ENCODE measurements around the gene POMGNT2. TPM values are rescaled to one million over a fixed set of nuclear protein-coding genes. Genes with fewer than 3 reads are reported as not detected.

Gene POMGNT2
- polyA plus RNA-seq, 1 of the 3 experiments (the other 2 are of a cell fraction): 20.6 TPM

GRCh38 chr3:43082457-43082856, 23.4 kb downstream of the POMGNT2 start (continued):
- no peak for TF ChIP-seq USF2 (IDR thresholded peaks at IDR 0.05; ENCODE audit: borderline replicate concordance, low read depth, low read length)

GRCh38 chr3:43081796-43082195, 24.1 kb downstream of the POMGNT2 start:
- CTCF ChIA-PET: interaction anchor here (1.3 kb wide), 1 partner anchor 10 kb away, joined by 3 read pairs; no protein-coding TSS in a partner anchor
- Histone ChIP-seq H3K27me3 (ENCODE audit: insufficient read depth) (no peaks in the 10 kb centered on the region), H3K9me3 (no peaks in the 10 kb centered on the region), H3K4me2 (no peak overlapping the region), H3K36me3 (replicated peaks in 1 of 2; ENCODE audit: control insufficient read depth in 1 of 2, insufficient read depth in 2 of 2, low read length in 1 of 2) (no peaks in the 10 kb centered on the region), H3K79me2 (ENCODE audit: insufficient read depth) (no peaks in the 10 kb centered on the region), H3K4me1 (ENCODE audit: control insufficient read depth in 1 of 2, insufficient read depth in 2 of 2, low read depth in 1 of 2, low read length in 1 of 2) (peaks cover under 1 to 4% of the 10 kb centered on the region in 2 experiments; a peak in 1 of 4 replicates), H3K4me3 (ENCODE audit: low read depth in 2 of 2, low read length in 1 of 2) (no peak overlapping the region), H2AFZ (ENCODE audit: low read depth) (no peak overlapping the region), H4K20me1 (ENCODE audit: insufficient read depth) (no peaks in the 10 kb centered on the region), H3F3A (replicated peaks; ENCODE audit: insufficient read depth) (no peaks in the 10 kb centered on the region), H3K9ac (no peak overlapping the region), H3K9me2 (no peaks in the 10 kb centered on the region), H3K27ac (ENCODE audit: low read depth in 2 of 2, low read length in 1 of 2) (no peak overlapping the region)
- no peak for DNase-seq
- POLR2A ChIA-PET: no interaction called here
- TF ChIP-seq RXRA (IDR thresholded peaks at IDR 0.05; ENCODE audit: borderline replicate concordance, low read depth) (no peak), SIN3A (IDR thresholded peaks at IDR 0.05; ENCODE audit: borderline replicate concordance, low read depth, low read length) (no peak), TEAD4 (IDR thresholded peaks at IDR 0.05; ENCODE audit: borderline replicate concordance, insufficient read depth) (no peak), SMC3 (IDR thresholded peaks at IDR 0.05; ENCODE audit: low read depth, low read length) (no peak), NFIC (IDR thresholded peaks at IDR 0.05; ENCODE audit: borderline replicate concordance) (no peak), ELF1 (IDR thresholded peaks at IDR 0.05) (no peak), POLR2AphosphoS5 (IDR thresholded peaks at IDR 0.05; ENCODE audit: low read depth, low read length) (no peak), USF2 (IDR thresholded peaks at IDR 0.05; ENCODE audit: borderline replicate concordance, low read depth, low read length) (no peak), EZH2phosphoT487 (IDR thresholded peaks at IDR 0.05; ENCODE audit: borderline replicate concordance, low read depth) (no peak)
- WGBS (ENCODE audit: low lambda C conversion rate): 97% methylated on average over 5 of the region's 5 CpGs

DNA sequence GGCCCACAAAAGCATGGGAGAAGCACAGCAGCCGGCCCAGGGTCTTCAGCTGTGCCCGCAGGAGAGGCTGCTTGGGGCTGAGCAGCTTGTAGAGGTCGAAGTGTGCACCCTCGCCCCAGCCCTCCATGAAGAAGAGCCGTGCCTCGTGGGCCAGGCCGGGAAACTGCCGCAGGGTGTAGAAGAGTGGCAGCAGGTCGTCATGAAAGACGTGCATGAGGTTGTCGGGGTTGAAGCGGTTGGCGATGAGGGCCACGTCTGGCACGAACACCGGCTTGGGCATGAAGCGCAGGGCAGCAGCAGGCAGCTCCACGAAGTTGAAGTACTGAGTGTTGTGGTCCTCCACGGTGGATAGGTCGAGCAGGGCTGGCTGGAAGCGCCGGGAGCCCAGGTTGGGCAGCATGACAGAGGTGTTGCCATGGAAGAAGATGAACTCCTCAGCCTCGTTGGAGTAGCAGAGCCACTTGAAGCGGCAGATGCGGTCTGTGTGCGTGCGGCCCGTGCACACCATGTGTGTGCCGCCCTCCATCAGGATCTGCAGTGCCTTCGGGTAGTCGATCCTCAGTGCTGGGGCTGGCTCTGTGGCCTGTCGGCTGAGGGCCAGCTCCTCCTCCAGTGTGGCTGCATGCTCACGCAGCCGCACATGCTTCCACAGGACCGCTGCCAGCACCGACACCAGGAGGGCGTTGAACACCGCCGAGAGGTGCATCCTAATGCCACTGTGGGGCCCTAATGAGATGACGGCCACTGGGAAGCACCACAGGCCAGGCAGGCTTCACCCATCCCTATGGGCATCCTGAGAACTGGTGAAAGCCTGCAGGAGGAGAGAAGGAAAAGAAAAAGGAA, 24.9 kb downstream of the POMGNT2 start:
- no peak overlapping the region for H2AFZ ChIP-seq (ENCODE audit: low read depth)
- no peaks in the 10 kb centered on the region for H3F3A ChIP-seq (replicated peaks; ENCODE audit: insufficient read depth)
- no peak overlapping the region for H3K9ac ChIP-seq
- no peaks in the 10 kb centered on the region for H3K9me2 ChIP-seq
- no peak overlapping the region for H3K4me3 ChIP-seq (ENCODE audit: low read depth in 2 of 2, low read length in 1 of 2)
- peaks cover 0 to 9% of the 10 kb centered on the region in 2 experiments; a peak in 1 of 4 replicates for H3K4me1 ChIP-seq (ENCODE audit: control insufficient read depth in 1 of 2, insufficient read depth in 2 of 2, low read depth in 1 of 2, low read length in 1 of 2)
- no peaks in the 10 kb centered on the region for H3K36me3 ChIP-seq (replicated peaks in 1 of 2; ENCODE audit: control insufficient read depth in 1 of 2, insufficient read depth in 2 of 2, low read length in 1 of 2)
- no peaks in the 10 kb centered on the region for H3K9me3 ChIP-seq
- POLR2A ChIA-PET: no interaction called here
- H3K79me2 ChIP-seq (ENCODE audit: insufficient read depth): no peaks in the 10 kb centered on the region
- CTCF ChIA-PET: no interaction called here
- no peaks in the 10 kb centered on the region for H3K27me3 ChIP-seq (ENCODE audit: insufficient read depth)
- no peak for DNase-seq
- 91% methylated on average over 27 of the region's 40 CpGs for WGBS (ENCODE audit: low lambda C conversion rate)
- no peak overlapping the region for H3K27ac ChIP-seq (ENCODE audit: low read depth in 2 of 2, low read length in 1 of 2)
- no peak overlapping the region for H3K4me2 ChIP-seq
- no peaks in the 10 kb centered on the region for H4K20me1 ChIP-seq (ENCODE audit: insufficient read depth)
- TF ChIP-seq MEF2A (IDR thresholded peaks at IDR 0.05; ENCODE audit: borderline replicate concordance, low read depth): no peak
- TF ChIP-seq, protein P1, sequence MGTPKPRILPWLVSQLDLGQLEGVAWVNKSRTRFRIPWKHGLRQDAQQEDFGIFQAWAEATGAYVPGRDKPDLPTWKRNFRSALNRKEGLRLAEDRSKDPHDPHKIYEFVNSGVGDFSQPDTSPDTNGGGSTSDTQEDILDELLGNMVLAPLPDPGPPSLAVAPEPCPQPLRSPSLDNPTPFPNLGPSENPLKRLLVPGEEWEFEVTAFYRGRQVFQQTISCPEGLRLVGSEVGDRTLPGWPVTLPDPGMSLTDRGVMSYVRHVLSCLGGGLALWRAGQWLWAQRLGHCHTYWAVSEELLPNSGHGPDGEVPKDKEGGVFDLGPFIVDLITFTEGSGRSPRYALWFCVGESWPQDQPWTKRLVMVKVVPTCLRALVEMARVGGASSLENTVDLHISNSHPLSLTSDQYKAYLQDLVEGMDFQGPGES (IDR thresholded peaks at IDR 0.05; ENCODE audit: low read depth, low read length): no peak
- TF ChIP-seq RXRA (IDR thresholded peaks at IDR 0.05; ENCODE audit: borderline replicate concordance, low read depth): no peak
- TF ChIP-seq USF2 (IDR thresholded peaks at IDR 0.05; ENCODE audit: borderline replicate concordance, low read depth, low read length): no peak
- TF ChIP-seq RAD21 (IDR thresholded peaks at IDR 0.05; ENCODE audit: low read length): no peak
- no peak for TF ChIP-seq FOXM1 (IDR thresholded peaks at IDR 0.05; ENCODE audit: low read depth)
- no peak for TF ChIP-seq SMC3 (IDR thresholded peaks at IDR 0.05; ENCODE audit: low read depth, low read length)
- no peak for TF ChIP-seq ZBTB33 (IDR thresholded peaks at IDR 0.05; ENCODE audit: borderline replicate concordance, low read depth)
- no peak for TF ChIP-seq NFIC (IDR thresholded peaks at IDR 0.05; ENCODE audit: borderline replicate concordance)
- TF ChIP-seq GATA2 (CRISPR knock-in tag; IDR thresholded peaks at IDR 0.05): no peak
- TF ChIP-seq FOSL2 (IDR thresholded peaks at IDR 0.05; ENCODE audit: borderline replicate concordance, low read depth): no peak
